ENCODE measurements around the gene SPDYE3. TPM values are rescaled to one million over a fixed set of nuclear protein-coding genes. Genes with fewer than 3 reads are reported as not detected.

The SPDYE3 gene
- total and polyA plus RNA-seq, 2 of the 13 experiments (the other 11 are each of a cell fraction or from before 2014, with no cell fraction given): not detected

DNA sequence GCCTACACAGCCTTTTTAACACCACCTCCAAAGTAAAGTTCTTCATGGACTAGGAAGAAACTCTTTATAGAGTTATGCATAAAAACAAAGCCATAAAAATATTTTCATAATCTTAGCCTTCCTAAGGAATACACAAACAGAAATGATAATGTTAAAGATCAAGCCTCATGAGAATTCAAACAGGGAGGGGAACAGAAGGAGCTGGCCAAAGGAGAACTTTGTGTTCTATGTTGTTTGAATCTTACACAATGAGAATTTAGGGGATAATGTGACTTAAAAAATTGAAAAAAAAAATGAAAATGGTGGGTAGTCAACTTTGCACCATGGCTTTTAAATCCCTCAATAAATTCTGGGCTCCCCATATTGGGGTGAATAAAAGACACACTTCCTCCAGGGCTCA is 41.3 kb downstream of the SPDYE3 start (continued):
- TF ChIP-seq, protein P1, sequence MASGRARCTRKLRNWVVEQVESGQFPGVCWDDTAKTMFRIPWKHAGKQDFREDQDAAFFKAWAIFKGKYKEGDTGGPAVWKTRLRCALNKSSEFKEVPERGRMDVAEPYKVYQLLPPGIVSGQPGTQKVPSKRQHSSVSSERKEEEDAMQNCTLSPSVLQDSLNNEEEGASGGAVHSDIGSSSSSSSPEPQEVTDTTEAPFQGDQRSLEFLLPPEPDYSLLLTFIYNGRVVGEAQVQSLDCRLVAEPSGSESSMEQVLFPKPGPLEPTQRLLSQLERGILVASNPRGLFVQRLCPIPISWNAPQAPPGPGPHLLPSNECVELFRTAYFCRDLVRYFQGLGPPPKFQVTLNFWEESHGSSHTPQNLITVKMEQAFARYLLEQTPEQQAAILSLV (CRISPR knock-in tag; IDR thresholded peaks at IDR 0.05; ENCODE audit: borderline replicate concordance): no peak
- TF ChIP-seq MED1 (CRISPR knock-in tag; IDR thresholded peaks at IDR 0.05): no peak
- TF ChIP-seq ZNF891 (CRISPR knock-in tag; IDR thresholded peaks at IDR 0.05): no peak
- TF ChIP-seq ZNF234 (CRISPR knock-in tag; conservative IDR thresholded peaks at IDR 0.05): no peak
- no peak for TF ChIP-seq ZBTB14 (CRISPR knock-in tag; IDR thresholded peaks at IDR 0.05)

DNA sequence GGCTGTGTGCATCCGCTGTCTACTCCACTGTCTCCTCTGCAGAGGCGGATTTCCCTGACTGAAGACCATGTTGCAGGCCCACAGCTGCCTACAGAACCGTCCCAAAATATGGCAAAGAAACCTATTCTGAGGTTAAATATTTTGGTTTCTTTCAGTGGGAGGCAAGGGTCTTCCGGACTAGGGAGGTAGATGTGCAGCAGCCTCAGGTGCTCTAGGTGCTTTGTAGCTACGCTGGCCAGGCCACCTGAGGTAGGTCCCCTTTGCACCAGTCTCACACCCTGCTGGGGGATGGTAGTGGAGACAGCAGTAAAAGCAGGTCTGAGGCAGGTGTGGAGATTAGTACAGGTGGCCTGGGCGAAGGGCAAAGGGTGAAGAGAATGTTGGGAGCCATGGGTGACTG is 42.3 kb downstream of the SPDYE3 start:
- CTCF ChIA-PET (ENCODE audit: low intra/inter-chr PET ratio, low total read pairs): no interaction called here
- Histone ChIP-seq H3K36me3 (replicated peaks in 1 of 2; ENCODE audit: control insufficient read depth in 1 of 2, insufficient read depth in 2 of 2, low read length in 2 of 2) (peaks cover 36 to 77% of the 10 kb centered on the region in 2 experiments), H3K9me3 (ENCODE audit: low read length) (no peaks in the 10 kb centered on the region), H3K4me1 (ENCODE audit: insufficient read depth, low read length) (peaks cover 3% of the 10 kb centered on the region), H3K4me2 (ENCODE audit: low read depth, low read length) (no peak overlapping the region), H3K9ac (ENCODE audit: insufficient read depth, low read depth, low read length) (no peak overlapping the region), H3K4me3 (replicated peaks in 1 of 3; ENCODE audit: insufficient read depth in 1 of 3, low read depth in 2 of 3, low read length in 3 of 3) (no peak overlapping the region), H2AFZ (ENCODE audit: low read length) (no peak overlapping the region), H4K20me1 (ENCODE audit: insufficient read depth, low read length) (0 out of 2 replicates have a peak, but pooled peaks cover 5% of the 10 kb centered on the region), H3K27ac (ENCODE audit: extremely low read length, insufficient read depth, low read length) (no peak overlapping the region), H3K27me3 (ENCODE audit: control insufficient read depth in 1 of 2, insufficient read depth in 2 of 2, low read length in 2 of 2) (no peaks in the 10 kb centered on the region; a peak in 1 of 5 replicates), H3K79me2 (ENCODE audit: insufficient read depth, low read length) (no peaks in the 10 kb centered on the region)
- FAIRE-seq (no peak), DNase-seq (ENCODE audit: low spot score) (no peak), ATAC-seq (no peak)
- peak; percentile 65 for TF ChIP-seq RBM22 (optimal IDR thresholded peaks at IDR 0.05; ENCODE audit: low read length)
- TF ChIP-seq PLRG1 (conservative IDR thresholded peaks at IDR 0.05): no peak
- in situ Hi-C loops (cut with HindIII; ENCODE audit: extremely low pct_ligation_motif_present, low pct_unique_long_range_greater_than_20kb): no loop called here
- 100% methylated on average over 5 of the region's 6 CpGs for WGBS (ENCODE audit: low lambda C conversion rate)
- no TSS peak for BruUV-seq (replicated peaks)
- POLR2A ChIA-PET: no interaction called here
- intact Hi-C loops (cut with micrococcal nuclease; ENCODE audit: unreplicated experiment): loop anchor here (10.0 kb wide), 1 partner anchor 105 kb away; no protein-coding TSS in a partner anchor

All from HepG2 (cell line).